Heart left ventricle (tissue), 16 donors: ENCODE measurements around the gene TXNRD2. TPM values are rescaled to one million over a fixed set of nuclear protein-coding genes. Genes with fewer than 3 reads are reported as not detected.

Source experiments
- ATAC-seq, 4 donors: fragments of 200-7000 bp; cut with Tn5 transposase; one replicate each; pipeline ENCODE4 v1.9.1; 2020 to 2022; ENCODE audit warnings: moderate library complexity in 4 of 4, mild to moderate bottlenecking in 3 of 4, moderate number of reproducible peaks in 1 of 4
- DNase-seq, 5 donors: peaks; one replicate each; pipeline ENCODE4 v3.0.0-alpha.2; 2020
- H3K27ac ChIP-seq, 12 donors: fragments of 200-600 bp; sonication (generic) in 4 of 12; one replicate each; pipeline versions ENCODE4 v1.5.0 to v1.8.0; 2016 to 2022; ENCODE audit warnings: mild to moderate bottlenecking in 2 of 12
- H3K27me3 ChIP-seq, 9 donors: fragments of 200-600 bp; sonication (generic) in 2 of 9; one replicate each; pipeline versions ENCODE4 v1.5.1 to v1.8.0; 2016 to 2022; ENCODE audit warnings: mild to moderate bottlenecking in 3 of 9
- H3K36me3 ChIP-seq, 9 donors: fragments of 200-600 bp; sonication (generic) in 2 of 9; one replicate each; pipeline versions ENCODE4 v1.5.0 to v1.8.0; 2018 to 2022; ENCODE audit warnings: mild to moderate bottlenecking in 2 of 9
- H3K4me1 ChIP-seq, 12 donors: fragments of 200-600 bp; sonication (generic) in 4 of 12; one replicate each; pipeline versions ENCODE4 v1.5.0 to v1.8.0; 2016 to 2022; ENCODE audit warnings: mild to moderate bottlenecking in 3 of 12
- H3K4me3 ChIP-seq, 12 donors: fragments of 200-600 bp; sonication (generic) in 4 of 12; one replicate each; pipeline versions ENCODE4 v1.5.0 to v1.8.0; 2017 to 2022; ENCODE audit warnings: mild to moderate bottlenecking in 9 of 12, moderate library complexity in 4 of 12
- H3K9me3 ChIP-seq, 12 donors: fragments of 200-600 bp; sonication (generic) in 4 of 12; one replicate each; pipeline versions ENCODE4 v1.5.0 to v1.8.0; 2016 to 2022; ENCODE audit warnings: mild to moderate bottlenecking in 1 of 12
- CTCF ChIP-seq, 12 donors: fragments of 200-600 bp; sonication (generic) in 4 of 12; IDR thresholded peaks; one replicate each; pipeline versions ENCODE4 v1.5.0 to v1.8.0; 2018 to 2022; ENCODE audit warnings: antibody characterized with exemption in 12 of 12, mild to moderate bottlenecking in 5 of 12
- POLR2A ChIP-seq, 2 donors: fragments of 450-650 bp; IDR thresholded peaks; one replicate each; pipeline ENCODE4 v1.6.1; 2017; ENCODE audit warnings: antibody characterized with exemption in 2 of 2, mild to moderate bottlenecking in 2 of 2, moderate library complexity in 2 of 2
- WGBS, 4 donors: extraction: QIAGEN DNeasy Blood & Tissue Kit in 2 of 4; methylation state at CpG; one replicate each; pipeline versions ENCODE4 v1.1.5 to v1.1.7; 2013 to 2018; 5-methylcytosine and 5-hydroxymethylcytosine counted together
- intact Hi-C, 10 donors: fragments of 100-400 bp; cut with DNase I; formaldehyde crosslinking; loops; one replicate each; pipeline versions ENCODE4 v1.11.1 to v1.14.2; 2022
- polyA plus RNA-seq, 2 donors: library from polyadenylated mRNA; stranded (reverse); fragments of 200-250 nt; gene quantifications; one replicate each; pipeline ENCODE4 v1.2.3, GENCODE V29; 2013
- total RNA-seq, 9 donors: library from RNA; depleted of rRNA in 2 of 9; stranded (reverse); fragments of >200 nt in 2 of 9; fragmentation: NEBNext Ultra II Directional in 3 of 9; extraction: Animal tissue kit (Norgen Biotek cat#: 25700) in 3 of 9; gene quantifications; one replicate each; pipeline versions ENCODE4 v1.1.0 to v1.2.4, GENCODE V29; 2016 to 2023
- donor health status: ischemic (EF 13 %, LVEDD 7.1; RV severe dilation, severe dysfunction).
- donor health status: healthy with polysubstance abuse.
- donor health status: DM: no; HTN: yes; CAD: no.
- donor health status: DM: no; HTN: no; CAD: no.
- donor health status: ischemic (EF 25% LVEDD 6.9; RV normal size, moderate dysfunction).
- donor health status: ischemic (EF 25% LVEDD 5.7; RV mildly dilated, moderate dysfunction).
- donor health status: healthy.
- donor health status: DM: yes; HTN: yes; CAD: no.
- donor health status: ischemic (EF 35%, LVEDD 5.7; RV mildly dilated, moderate dysfunction).
- donor health status: nonischemic (EF 11% LVEDD 7.7; RV severe dilation, severe dysfunction).
- donor health status: DM: yes; HTN: yes; CAD: no.
- donor health status: PGD.
- donor health status: ischemic (EF 29% LVEDD 5.4; RV normal size, mild dysfunction).
- donor health status: nonischemic (EF 23%, LVEDD 6.1; RV moderate dilation, normal function).

Gene TXNRD2
- total and polyA plus RNA-seq, 11 donors, result 23.4 to 60.2 (median 33.5) TPM

GRCh38 chr22:19882446-19883381 is 58.9 kb downstream of the TXNRD2 start:
- H3K27ac ChIP-seq, result no peak overlapping the region
- 91 to 97% (median 95%) methylated on average over 21 to 26 of the region's 26 CpGs for whole genome bisulfite sequencing, 4 donors
- DNase-seq, result peak in 3 of 5 donors; percentile 13 to 58 (median 16)

GRCh38 chr22:19880786-19881569 is 60.6 kb downstream of the TXNRD2 start:
- Histone ChIP-seq H3K4me3 (peak overlapping the region in 1 of 12 donors; percentile 18), H3K27me3 (no peaks in the 10 kb centered on the region), H3K9me3 (no peaks in the 10 kb centered on the region), H3K36me3 (peaks cover 0 to 23% (median 4%) of the 10 kb centered on the region in 9 donors), H3K27ac (peak overlapping the region in 4 of 12 donors; percentile 2 to 62 (median 55)), H3K4me1 (peaks cover 0 to 20% (median 10%) of the 10 kb centered on the region in 12 donors)
- DNase-seq (peak; percentile 45 to 75 (median 66)), ATAC-seq (peak; percentile 35 to 68 (median 53))
- TF ChIP-seq CTCF (IDR thresholded peaks at IDR 0.05), result no peak
- TF ChIP-seq POLR2A (IDR thresholded peaks at IDR 0.05), result no peak
- intact Hi-C loops, result no loop called here
- 50 to 60% (median 54%) methylated on average over 22 to 27 of the region's 27 CpGs for WGBS, 4 donors

More at GRCh38 chr22:19882446-19883381, 58.9 kb downstream of the TXNRD2 start:
- no peak overlapping the region for H3K4me3 ChIP-seq
- no peaks in the 10 kb centered on the region for H3K9me3 ChIP-seq
- intact Hi-C loops, result no loop called here
- no peaks in the 10 kb centered on the region for H3K27me3 ChIP-seq
- H3K4me1 ChIP-seq, result peaks cover 0 to 31% (median 10%) of the 10 kb centered on the region in 12 donors
- TF ChIP-seq POLR2A (IDR thresholded peaks at IDR 0.05), result no peak
- TF ChIP-seq CTCF (IDR thresholded peaks at IDR 0.05), result no peak
- H3K36me3 ChIP-seq, result peaks cover 0 to 19% (median 3%) of the 10 kb centered on the region in 9 donors
- no peak for ATAC-seq

DNA sequence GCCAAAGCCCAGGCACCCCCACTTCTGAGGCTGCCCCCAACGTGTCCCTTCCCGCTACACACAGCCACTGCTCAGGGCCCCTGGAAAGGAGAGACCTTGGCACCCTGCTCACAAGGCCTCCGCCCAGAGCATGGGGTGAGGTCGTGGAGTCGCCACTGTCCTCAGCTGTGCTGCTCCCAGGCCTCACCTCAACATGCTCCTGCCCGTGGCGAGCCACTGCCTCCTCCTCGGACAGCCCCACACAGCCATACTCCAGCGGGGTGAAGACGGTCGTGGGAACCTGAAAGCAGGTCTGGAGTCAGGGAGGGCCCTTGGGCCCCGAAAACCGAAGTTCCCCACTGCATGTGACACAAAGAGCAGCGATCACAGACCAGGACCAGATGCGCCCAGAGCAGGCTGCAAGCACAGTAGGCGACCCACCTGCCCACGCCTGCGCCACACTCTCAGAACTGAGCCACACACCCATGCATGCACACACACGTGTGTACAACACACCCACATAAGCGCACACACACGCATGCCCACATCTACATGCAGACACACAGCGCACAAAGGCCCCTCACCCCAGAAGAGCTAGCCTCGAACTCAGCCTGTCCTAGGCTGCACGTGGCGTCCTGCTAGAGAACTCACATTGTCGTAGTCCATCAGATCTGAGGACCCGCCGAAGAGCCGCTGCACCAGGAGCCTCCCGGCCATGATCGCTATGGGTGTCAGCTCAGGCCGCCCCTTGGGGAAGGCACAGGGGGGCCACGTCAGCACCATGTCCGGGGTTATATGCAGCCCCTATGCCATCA is 61.4 kb downstream of the TXNRD2 start:
- no peaks in the 10 kb centered on the region for H3K9me3 ChIP-seq
- H3K27me3 ChIP-seq, result no peaks in the 10 kb centered on the region
- H3K4me3 ChIP-seq, result no peak overlapping the region
- peaks cover 0 to 23% (median 4%) of the 10 kb centered on the region in 9 donors for H3K36me3 ChIP-seq
- no peak overlapping the region for H3K27ac ChIP-seq
- peaks cover 0 to 20% (median 10%) of the 10 kb centered on the region in 12 donors for H3K4me1 ChIP-seq
- 94 to 95% (median 95%) methylated on average over 29 to 34 of the region's 34 CpGs for WGBS, 4 donors
- TF ChIP-seq POLR2A (IDR thresholded peaks at IDR 0.05), result no peak
- no peak for TF ChIP-seq CTCF (IDR thresholded peaks at IDR 0.05)
- intact Hi-C loops, result no loop called here
- DNase-seq (peak in 3 of 5 donors; percentile 12 to 55 (median 20)), ATAC-seq (no peak)
